Neuronal stem cell (in vitro differentiated cells): Measurements from ENCODE around the gene CARMIL1.

Source experiments
- DNase-seq: peaks from one replicate; pipeline ENCODE4 v3.0.0-alpha.2; 2013; ENCODE audit warnings: low spot score
- H2AFZ ChIP-seq: one replicate; pipeline ENCODE4 v1.6.1; 2013; ENCODE audit warnings: mild to moderate bottlenecking, low read length, inconsistent platforms
- H2AK5ac ChIP-seq: 2 replicates; pipeline ENCODE4 v1.6.1; 2013; ENCODE audit warnings: low read depth, mild to moderate bottlenecking, inconsistent platforms, low read length, moderate library complexity, mixed read lengths
- H2BK120ac ChIP-seq: 2 replicates; pipeline ENCODE4 v1.6.1; 2013; ENCODE audit warnings: low read depth, mild to moderate bottlenecking, inconsistent platforms, low read length, moderate library complexity, mixed read lengths
- H2BK12ac ChIP-seq: one replicate; pipeline ENCODE4 v1.6.1; 2013; ENCODE audit warnings: low read length, inconsistent platforms
- H2BK15ac ChIP-seq: 2 replicates; pipeline ENCODE4 v1.6.1; 2013; ENCODE audit warnings: mild to moderate bottlenecking, low read length, inconsistent platforms, mixed read lengths
- H2BK5ac ChIP-seq: one replicate; pipeline ENCODE4 v1.6.1; 2013; ENCODE audit warnings: inconsistent platforms, mild to moderate bottlenecking, low read length, moderate library complexity
- H3K14ac ChIP-seq: one replicate; pipeline ENCODE4 v1.6.1; 2013; ENCODE audit warnings: low read length, inconsistent platforms
- H3K18ac ChIP-seq: 2 replicates; pipeline ENCODE4 v1.6.1; 2013; ENCODE audit warnings: low read length, inconsistent platforms
- H3K23ac ChIP-seq: 2 replicates; pipeline ENCODE4 v1.6.1; 2013; ENCODE audit warnings: low read depth, mild to moderate bottlenecking, mixed read lengths, low read length, inconsistent platforms; ENCODE audit not compliant: poor library complexity
- H3K27ac ChIP-seq: replicated peaks from 3 replicates; pipeline ENCODE4 v1.5.1; 2013; ENCODE audit warnings: low read length, inconsistent platforms
- H3K27me3 ChIP-seq, 3 experiments: 2 replicates each; pipeline ENCODE4 v1.6.1; 2013; ENCODE audit warnings: low read length in 3 of 3, mild to moderate bottlenecking in 2 of 3, inconsistent platforms in 1 of 3, low read depth in 1 of 3, mixed read lengths in 1 of 3, moderate library complexity in 1 of 3; ENCODE audit not compliant: control insufficient read depth in 3 of 3, insufficient read depth in 3 of 3
- H3K36me3 ChIP-seq, 2 donors: replicated peaks in 1 of 2; 2 replicates each; pipeline ENCODE4 v1.6.1; 2013; ENCODE audit warnings: low read length in 2 of 2; ENCODE audit not compliant: control insufficient read depth in 2 of 2, insufficient read depth in 2 of 2
- H3K4ac ChIP-seq: 2 replicates; pipeline ENCODE4 v1.6.1; 2013; ENCODE audit warnings: inconsistent platforms, mild to moderate bottlenecking, low read length, moderate library complexity
- H3K4me1 ChIP-seq, 2 donors: 1 replicate in 1 of 2; 2 replicates in 1 of 2; pipeline ENCODE4 v1.6.1; 2013; ENCODE audit warnings: low read length in 2 of 2, low read depth in 1 of 2; ENCODE audit not compliant: control insufficient read depth in 2 of 2, insufficient read depth in 1 of 2
- H3K4me2 ChIP-seq: one replicate; pipeline ENCODE4 v1.6.1; 2013; ENCODE audit warnings: mild to moderate bottlenecking, low read length, inconsistent platforms; ENCODE audit not compliant: insufficient read depth, poor library complexity, severe bottlenecking
- H3K4me3 ChIP-seq, 2 donors: 2 replicates each; pipeline ENCODE4 v1.5.1; 2013; ENCODE audit warnings: low read length in 2 of 2, mild to moderate bottlenecking in 2 of 2, inconsistent platforms in 1 of 2, moderate library complexity in 1 of 2
- H3K79me1 ChIP-seq: one replicate; pipeline ENCODE4 v1.6.1; 2013; ENCODE audit warnings: low read depth, mild to moderate bottlenecking, inconsistent platforms, low read length, moderate library complexity
- H3K9ac ChIP-seq: one replicate; pipeline ENCODE4 v1.6.1; 2013; ENCODE audit warnings: mild to moderate bottlenecking, low read depth, low read length, inconsistent platforms; ENCODE audit not compliant: poor library complexity
- H3K9me3 ChIP-seq, 2 donors: replicated peaks in 1 of 2; 2 replicates each; pipeline versions ENCODE3 to v1.6.1; 2013; ENCODE audit warnings: low read length in 2 of 2, mild to moderate bottlenecking in 2 of 2, inconsistent platforms in 1 of 2, low read depth in 1 of 2, mixed read lengths in 1 of 2, moderate library complexity in 1 of 2; ENCODE audit not compliant: control insufficient read depth in 2 of 2, insufficient read depth in 1 of 2
- H4K8ac ChIP-seq: one replicate; pipeline ENCODE4 v1.6.1; 2013; ENCODE audit warnings: low read depth, mild to moderate bottlenecking, inconsistent platforms, low read length, moderate library complexity
- H4K91ac ChIP-seq: one replicate; pipeline ENCODE4 v1.6.1; 2013; ENCODE audit warnings: low read length, low read depth, mild to moderate bottlenecking, inconsistent platforms; ENCODE audit not compliant: poor library complexity
- WGBS, 2 donors: extraction: QIAGEN DNeasy Blood & Tissue Kit; methylation state at CpG; one replicate each; pipeline ENCODE4 v1.1.7; 2013; ENCODE audit warnings: missing lambda C conversion rate in 2 of 2, mixed read lengths in 1 of 2; ENCODE audit not compliant: insufficient read length in 2 of 2, insufficient replicate concordance in 1 of 2; ENCODE audit errors: extremely low coverage in 2 of 2; 5-methylcytosine and 5-hydroxymethylcytosine counted together

Gene CARMIL1

GRCh38 chr6:25623065-25623464, 343.9 kb downstream of the CARMIL1 start:
- no peak overlapping the region for H2BK5ac ChIP-seq
- H3K4ac ChIP-seq: no peak overlapping the region
- H3K9me3 ChIP-seq: no peaks in the 10 kb centered on the region
- no peak overlapping the region for H2AK5ac ChIP-seq
- H3K23ac ChIP-seq: no peak overlapping the region
- no peaks in the 10 kb centered on the region for H3K36me3 ChIP-seq
- H3K18ac ChIP-seq: no peak overlapping the region
- peaks cover 0 to 4% (median 0%) of the 10 kb centered on the region in 3 experiments for H3K27me3 ChIP-seq
- H3K4me2 ChIP-seq: no peak overlapping the region
- H2BK15ac ChIP-seq: no peak overlapping the region
- no peak overlapping the region for H3K14ac ChIP-seq
- no peak overlapping the region for H2BK120ac ChIP-seq
- no peak overlapping the region for H2BK12ac ChIP-seq
- peaks cover 0 to 3% of the 10 kb centered on the region in 2 donors for H3K4me1 ChIP-seq
- DNase-seq: no peak
- WGBS, 2 donors: no CpG with 5 or more reads among the region's 1 CpG
- no peak overlapping the region for H4K8ac ChIP-seq
- no peak overlapping the region for H3K9ac ChIP-seq
- no peak overlapping the region for H3K4me3 ChIP-seq
- H3K27ac ChIP-seq: no peak overlapping the region
- H3K79me1 ChIP-seq: no peaks in the 10 kb centered on the region
- H2AFZ ChIP-seq: no peak overlapping the region
- H4K91ac ChIP-seq: no peak overlapping the region

DNA sequence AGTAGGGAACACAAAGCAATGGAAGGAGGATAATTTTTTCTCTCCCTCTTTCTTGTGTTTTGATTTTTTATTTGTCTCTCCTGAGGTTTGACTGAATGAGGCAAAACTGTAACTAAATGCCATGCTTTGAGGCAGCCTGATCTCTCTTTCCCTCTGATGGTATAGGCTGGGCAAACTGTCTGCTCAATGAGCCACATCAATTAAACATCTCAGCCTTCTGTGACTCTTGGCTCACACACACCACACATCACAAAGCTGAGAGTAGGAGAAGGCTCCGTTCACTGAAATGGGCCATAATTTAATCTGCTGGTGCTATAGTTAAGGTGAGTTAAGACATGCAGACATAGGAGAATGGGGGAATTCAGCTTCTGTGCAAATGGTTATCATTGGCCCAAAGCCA, 344.7 kb downstream of the CARMIL1 start:
- Histone ChIP-seq H3K27me3 (peaks cover 0 to 4% (median 0%) of the 10 kb centered on the region in 3 experiments), H2AFZ (no peak overlapping the region), H3K14ac (no peak overlapping the region), H3K23ac (no peak overlapping the region), H2BK15ac (no peak overlapping the region), H3K79me1 (no peaks in the 10 kb centered on the region), H3K9ac (no peak overlapping the region), H3K4me1 (peaks cover 0 to 7% of the 10 kb centered on the region in 2 donors), H3K36me3 (no peaks in the 10 kb centered on the region), H3K9me3 (no peaks in the 10 kb centered on the region), H2AK5ac (no peak overlapping the region), H3K4me3 (no peak overlapping the region), H3K27ac (no peak overlapping the region), H2BK12ac (no peak overlapping the region), H3K18ac (no peak overlapping the region), H3K4me2 (no peak overlapping the region), H2BK120ac (no peak overlapping the region), H4K91ac (no peak overlapping the region), H2BK5ac (no peak overlapping the region), H3K4ac (no peak overlapping the region), H4K8ac (no peak overlapping the region)
- WGBS, 2 donors: no CpG with 5 or more reads among the region's 1 CpG
- DNase-seq: no peak

GRCh38 chr6:25627001-25627400, 347.8 kb downstream of the CARMIL1 start:
- Histone ChIP-seq H3K4ac (no peak overlapping the region), H3K18ac (no peak overlapping the region), H3K9ac (no peak overlapping the region), H2BK5ac (no peak overlapping the region), H3K4me1 (peaks cover 0 to 15% of the 10 kb centered on the region in 2 donors), H2BK15ac (no peak overlapping the region), H3K9me3 (no peaks in the 10 kb centered on the region), H4K8ac (no peak overlapping the region), H3K27me3 (peaks cover 0 to 8% (median 0%) of the 10 kb centered on the region in 3 experiments), H2BK120ac (no peak overlapping the region), H3K4me3 (no peak overlapping the region), H2BK12ac (no peak overlapping the region), H2AFZ (no peak overlapping the region), H2AK5ac (no peak overlapping the region), H4K91ac (no peak overlapping the region), H3K14ac (no peak overlapping the region), H3K79me1 (no peaks in the 10 kb centered on the region), H3K36me3 (no peaks in the 10 kb centered on the region), H3K27ac (no peak overlapping the region), H3K4me2 (no peak overlapping the region), H3K23ac (no peak overlapping the region)
- no peak for DNase-seq
- no CpG with 5 or more reads among the region's 3 CpGs for WGBS, 2 donors

DNA sequence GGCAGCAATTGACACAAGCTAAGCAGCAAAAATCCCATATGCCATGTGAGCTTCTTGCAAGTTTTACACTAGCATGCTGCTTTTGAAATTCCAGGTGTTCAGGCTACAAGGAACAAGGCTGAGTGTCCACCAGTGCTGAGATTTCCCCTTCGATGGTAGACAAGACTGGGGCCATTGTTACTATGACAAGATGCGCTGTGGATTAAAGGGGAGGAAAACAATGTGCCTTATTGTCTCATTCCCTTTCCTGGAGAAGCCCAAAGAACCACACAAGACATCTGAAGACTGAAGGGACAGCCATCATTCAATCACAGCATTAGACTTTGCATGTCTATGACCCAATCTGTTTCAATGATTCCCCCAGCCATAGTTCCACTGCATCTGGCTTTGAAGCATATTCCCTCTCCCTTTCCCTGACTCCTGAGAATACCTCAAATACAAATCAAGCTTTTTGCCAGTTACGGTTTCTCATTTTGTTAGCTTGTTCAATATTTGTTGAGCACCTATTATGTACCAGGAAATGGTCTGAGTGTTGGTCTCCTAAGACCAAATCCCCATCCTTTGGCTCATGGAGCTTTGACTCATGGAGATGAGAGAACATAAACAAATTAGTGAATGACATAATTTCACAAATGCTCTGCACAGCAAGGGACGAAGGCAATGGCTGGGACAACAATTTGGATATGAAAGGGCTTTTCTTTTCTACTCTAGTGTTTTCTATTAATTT, 349.5 kb downstream of the CARMIL1 start:
- H2BK15ac ChIP-seq: no peak overlapping the region
- no peaks in the 10 kb centered on the region for H3K79me1 ChIP-seq
- no CpG with 5 or more reads among the region's 4 CpGs for WGBS, 2 donors
- no peak overlapping the region for H3K14ac ChIP-seq
- H3K4me3 ChIP-seq: no peak overlapping the region
- no peak overlapping the region for H3K27ac ChIP-seq
- no peak overlapping the region for H3K23ac ChIP-seq
- no peak for DNase-seq
- H3K9ac ChIP-seq: no peak overlapping the region
- no peak overlapping the region for H2BK12ac ChIP-seq
- H3K9me3 ChIP-seq: no peaks in the 10 kb centered on the region
- H3K27me3 ChIP-seq: peaks cover 0 to 8% (median 0%) of the 10 kb centered on the region in 3 experiments
- H2AK5ac ChIP-seq: no peak overlapping the region
- H3K4ac ChIP-seq: no peak overlapping the region
- no peak overlapping the region for H4K91ac ChIP-seq
- no peak overlapping the region for H2BK120ac ChIP-seq
- H2BK5ac ChIP-seq: no peak overlapping the region
- no peak overlapping the region for H4K8ac ChIP-seq
- H3K4me1 ChIP-seq: peaks cover 0 to 15% of the 10 kb centered on the region in 2 donors
- no peak overlapping the region for H3K4me2 ChIP-seq
- H2AFZ ChIP-seq: no peak overlapping the region
- H3K18ac ChIP-seq: no peak overlapping the region
- H3K36me3 ChIP-seq: no peaks in the 10 kb centered on the region
